SK-N-SH (cell line): ENCODE results near the gene KANTR.

Experiments used
- FOXM1 ChIP-seq: IDR thresholded peaks from 2 replicates; pipeline ENCODE4 v1.4.0; 2012; ENCODE audit warnings: low read depth, mild to moderate bottlenecking
- GABPA ChIP-seq: IDR thresholded peaks from 2 replicates; pipeline ENCODE4 v1.4.0; 2012; ENCODE audit warnings: low read depth, mild to moderate bottlenecking
- RFX5 ChIP-seq: IDR thresholded peaks from 2 replicates; pipeline ENCODE4 v1.6.1; 2012; ENCODE audit warnings: mild to moderate bottlenecking, improper control_type of control experiment, low read length

- no peak for TF ChIP-seq GABPA
- no peak for TF ChIP-seq RFX5
- no peak for TF ChIP-seq FOXM1
These were observed 59.6 kb downstream of the KANTR start for GRCh38 chrX:53153581-53153980.
